Measurements from ENCODE around the gene FOXL2NB. TPM values are rescaled to one million over a fixed set of nuclear protein-coding genes. Genes with fewer than 3 reads are reported as not detected.

The FOXL2NB gene
- total RNA-seq, 1 experiment from 2014 or later = 0.31 TPM

- H3K23me2 ChIP-seq (ENCODE audit: insufficient read length, low read depth, low read length, poor library complexity, severe bottlenecking) = peaks cover 2% of the 10 kb centered on the region
- no peaks in the 10 kb centered on the region for H3K79me2 ChIP-seq (ENCODE audit: insufficient read depth, low read length)
- H2BK20ac ChIP-seq (ENCODE audit: low read depth, low read length, poor library complexity, severe bottlenecking) = no peak overlapping the region
- no peak overlapping the region for H2BK120ac ChIP-seq (ENCODE audit: low read depth, low read length, poor library complexity, severe bottlenecking)
- H2BK15ac ChIP-seq (ENCODE audit: low read depth, low read length) = no peak overlapping the region
- H3K9me3 Mint-ChIP-seq = 0 out of 5 replicates have a peak, but pooled peaks cover 0 to under 1% of the 10 kb centered on the region in 2 experiments
- H3K27me3 ChIP-seq (ENCODE audit: insufficient read depth, low read length) = no peaks in the 10 kb centered on the region
- H3K27ac ChIP-seq (ENCODE audit: insufficient read length, low read depth, low read length) = no peak overlapping the region
- H3K4me1 ChIP-seq (ENCODE audit: insufficient read depth, low read length) = no peaks in the 10 kb centered on the region; the same call in 1 of the 2 replicates
- H4K20me1 ChIP-seq (ENCODE audit: control insufficient read depth, insufficient read depth, insufficient read length) = no peaks in the 10 kb centered on the region
- no peak overlapping the region for H4K5ac ChIP-seq (ENCODE audit: insufficient read length, low read depth, low read length)
- H3K18ac ChIP-seq (ENCODE audit: insufficient read length, low read depth, low read length) = no peak overlapping the region
- H3K56ac ChIP-seq (ENCODE audit: insufficient read length, low read depth, low read length) = no peak overlapping the region
- no peaks in the 10 kb centered on the region for H3K79me1 ChIP-seq (ENCODE audit: insufficient read depth, low read depth, low read length, poor library complexity, severe bottlenecking)
- H3K4me2 ChIP-seq (ENCODE audit: insufficient read depth, insufficient read length, low read length) = no peak overlapping the region
- H4K8ac ChIP-seq (replicated peaks; ENCODE audit: insufficient read length, low read depth, low read length) = no peak overlapping the region
- H3K27me3 Mint-ChIP-seq (ENCODE audit: low read depth) = peaks cover 29% of the 10 kb centered on the region
- DNase-seq = no peak
- H3K14ac ChIP-seq (ENCODE audit: insufficient read depth, low read length) = no peak overlapping the region
- no peak overlapping the region for H4K91ac ChIP-seq (ENCODE audit: insufficient read length, low read depth, low read length)
- no peaks in the 10 kb centered on the region for H3K9me3 ChIP-seq (ENCODE audit: control insufficient read depth, low read depth, low read length)
- no peak overlapping the region for H3K9ac ChIP-seq (ENCODE audit: extremely low read depth, insufficient read length, low read length)
- H3K4ac ChIP-seq (ENCODE audit: low read depth, low read length) = no peak overlapping the region
- no peak overlapping the region for H3T11ph ChIP-seq (ENCODE audit: low read length)
- no peak overlapping the region for H2BK12ac ChIP-seq (ENCODE audit: insufficient read length, low read depth, low read length)
- H3K4me3 Mint-ChIP-seq = no peak overlapping the region
- no peaks in the 10 kb centered on the region for H3K36me3 Mint-ChIP-seq (ENCODE audit: insufficient read depth in 1 of 3, low read depth in 3 of 3)
- no peak overlapping the region for H2AFZ ChIP-seq (ENCODE audit: low read length)
- TF ChIP-seq CTCF (conservative IDR thresholded peaks at IDR 0.05) = no peak
- H2BK5ac ChIP-seq (ENCODE audit: insufficient read length, low read length) = no peak overlapping the region
- H3K4me1 Mint-ChIP-seq = peaks cover 3 to 4% of the 10 kb centered on the region in 2 experiments; a peak in 3 of 4 replicates
- no peak overlapping the region for H3K23ac ChIP-seq (ENCODE audit: insufficient read length, low read depth, low read length)
- no peak overlapping the region for H2AK5ac ChIP-seq (ENCODE audit: insufficient read length, low read length)
- H3K27ac Mint-ChIP-seq = peak overlapping the region in 1 of 3 experiments; percentile 75; a peak in 1 of 7 replicates
Measured at GRCh38 chr3:138909904-138910303, 37.1 kb upstream of the FOXL2NB start.
